ENCODE data around the gene PLEKHA8. TPM values are rescaled to one million over a fixed set of nuclear protein-coding genes. Genes with fewer than 3 reads are reported as not detected.

PLEKHA8 gene
- total and polyA plus RNA-seq, 4 donors = 2.7 to 16.7 (median 6.5) TPM

DNA sequence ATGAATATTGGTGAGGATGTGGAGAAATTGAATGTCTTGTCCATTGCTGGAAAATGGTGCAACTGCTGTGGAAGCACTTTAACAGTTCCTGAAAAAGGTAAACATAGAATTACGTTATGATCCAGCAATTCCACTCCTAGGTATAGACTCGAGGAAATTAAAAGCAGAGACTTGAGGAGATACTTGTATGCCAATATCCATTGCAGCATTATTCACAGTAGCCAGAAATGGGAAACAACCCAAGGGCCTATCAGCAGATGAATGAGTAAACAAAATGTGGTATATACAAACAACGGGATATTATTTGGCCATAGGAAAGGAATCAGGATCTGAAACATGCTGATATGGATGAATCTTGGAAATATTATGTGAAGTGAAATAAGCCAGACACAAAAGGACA is 74.1 kb downstream of the PLEKHA8 start:
- H3K36me3 ChIP-seq (ENCODE audit: control insufficient read depth in 4 of 4, insufficient read depth in 4 of 4, low read length in 4 of 4) = no peaks in the 10 kb centered on the region
- H3K27ac ChIP-seq (ENCODE audit: low read depth in 1 of 2, low read length in 1 of 2) = no peak overlapping the region
- H3K4me1 ChIP-seq (ENCODE audit: control insufficient read depth in 5 of 5, insufficient read depth in 5 of 5, low read length in 5 of 5) = peaks cover 0 to 2% (median 0%) of the 10 kb centered on the region in 5 donors
- TF ChIP-seq, protein P1, sequence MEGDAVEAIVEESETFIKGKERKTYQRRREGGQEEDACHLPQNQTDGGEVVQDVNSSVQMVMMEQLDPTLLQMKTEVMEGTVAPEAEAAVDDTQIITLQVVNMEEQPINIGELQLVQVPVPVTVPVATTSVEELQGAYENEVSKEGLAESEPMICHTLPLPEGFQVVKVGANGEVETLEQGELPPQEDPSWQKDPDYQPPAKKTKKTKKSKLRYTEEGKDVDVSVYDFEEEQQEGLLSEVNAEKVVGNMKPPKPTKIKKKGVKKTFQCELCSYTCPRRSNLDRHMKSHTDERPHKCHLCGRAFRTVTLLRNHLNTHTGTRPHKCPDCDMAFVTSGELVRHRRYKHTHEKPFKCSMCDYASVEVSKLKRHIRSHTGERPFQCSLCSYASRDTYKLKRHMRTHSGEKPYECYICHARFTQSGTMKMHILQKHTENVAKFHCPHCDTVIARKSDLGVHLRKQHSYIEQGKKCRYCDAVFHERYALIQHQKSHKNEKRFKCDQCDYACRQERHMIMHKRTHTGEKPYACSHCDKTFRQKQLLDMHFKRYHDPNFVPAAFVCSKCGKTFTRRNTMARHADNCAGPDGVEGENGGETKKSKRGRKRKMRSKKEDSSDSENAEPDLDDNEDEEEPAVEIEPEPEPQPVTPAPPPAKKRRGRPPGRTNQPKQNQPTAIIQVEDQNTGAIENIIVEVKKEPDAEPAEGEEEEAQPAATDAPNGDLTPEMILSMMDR (IDR thresholded peaks at IDR 0.05; ENCODE audit: control extremely low read depth, extremely low read depth) = no peak
- no peaks in the 10 kb centered on the region for H3K27me3 ChIP-seq (ENCODE audit: control insufficient read depth in 3 of 3, insufficient read depth in 3 of 3, low read length in 2 of 3)
- H3K9ac ChIP-seq (ENCODE audit: insufficient read depth in 1 of 2, low read length in 2 of 2) = no peak overlapping the region
- ATAC-seq (ENCODE audit: insufficient read depth, low FRiP score) (no peak), DNase-seq (peak in 2 of 3 donors; percentile 13 to 21)
- peaks cover 0 to 2% (median 0%) of the 10 kb centered on the region in 4 donors for H3K9me3 ChIP-seq (ENCODE audit: control insufficient read depth in 4 of 4, insufficient read depth in 3 of 4, low read length in 3 of 4)
- H3K4me3 ChIP-seq = no peak overlapping the region
- 69 to 71% methylated on average over 3 of the region's 3 CpGs for WGBS, 2 donors

DNA sequence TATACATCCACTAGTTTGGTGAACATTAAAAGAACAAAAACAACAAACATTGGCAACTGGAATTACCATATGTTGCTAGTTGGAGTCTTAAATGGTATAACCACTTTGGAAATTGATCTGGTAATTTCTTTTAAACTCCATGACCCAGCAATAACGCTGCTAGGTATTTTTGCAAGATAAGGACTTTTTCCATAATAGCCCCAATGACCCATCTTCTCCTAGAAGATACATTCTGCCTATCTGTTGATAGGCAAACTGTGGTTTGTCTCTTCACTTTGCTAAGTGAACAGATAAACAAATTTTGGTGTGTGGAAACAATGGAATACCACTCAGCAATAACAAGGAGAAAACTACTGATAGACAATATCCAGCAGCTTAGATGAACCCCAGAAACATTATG is 75.9 kb downstream of the PLEKHA8 start:
- 88 to 100% methylated on average over 1 of the region's 1 CpG for WGBS, 2 donors

DNA sequence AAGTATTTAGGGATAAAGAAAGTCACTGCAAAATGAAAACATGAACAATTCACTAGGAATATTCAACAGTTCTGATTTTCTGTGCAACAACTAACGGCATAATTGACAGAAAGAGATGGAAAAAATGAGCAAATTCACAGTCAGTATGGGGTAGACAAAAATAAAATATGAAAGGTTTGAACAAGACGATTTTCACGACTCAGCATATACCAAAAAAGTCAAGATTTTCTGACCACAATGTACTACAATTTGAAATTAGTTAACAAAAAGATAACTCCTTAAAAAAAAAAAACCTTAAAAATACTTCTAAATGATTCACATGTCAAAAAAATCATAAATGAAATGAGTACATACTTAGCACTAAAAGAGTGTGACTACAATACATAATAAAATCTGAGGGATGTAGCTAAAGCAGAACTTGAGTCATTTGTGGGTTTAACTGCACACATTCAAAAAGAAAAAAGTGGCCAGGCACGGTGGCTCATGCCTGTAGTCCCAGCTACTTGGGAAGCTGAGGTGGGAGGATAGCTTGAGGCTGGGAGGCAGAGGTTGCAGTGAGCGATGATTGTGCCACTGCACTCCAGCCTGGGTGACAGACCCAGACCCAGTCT is 84.0 kb downstream of the PLEKHA8 start:
- 93 to 95% methylated on average over 5 of the region's 5 CpGs for WGBS, 2 donors
- Histone ChIP-seq H3K27me3 (ENCODE audit: control insufficient read depth in 3 of 3, insufficient read depth in 3 of 3, low read length in 2 of 3) (no peaks in the 10 kb centered on the region), H3K9ac (ENCODE audit: insufficient read depth in 1 of 2, low read length in 2 of 2) (no peak overlapping the region), H3K27ac (ENCODE audit: low read depth in 1 of 2, low read length in 1 of 2) (no peak overlapping the region), H3K4me1 (ENCODE audit: control insufficient read depth in 5 of 5, insufficient read depth in 5 of 5, low read length in 5 of 5) (peaks cover 0 to 4% (median 0%) of the 10 kb centered on the region in 5 donors), H3K4me3 (no peak overlapping the region), H3K9me3 (ENCODE audit: control insufficient read depth in 4 of 4, insufficient read depth in 3 of 4, low read length in 3 of 4) (peaks cover 0 to 2% (median 0%) of the 10 kb centered on the region in 4 donors), H3K36me3 (ENCODE audit: control insufficient read depth in 4 of 4, insufficient read depth in 4 of 4, low read length in 4 of 4) (no peaks in the 10 kb centered on the region)
- DNase-seq (no peak), ATAC-seq (ENCODE audit: insufficient read depth, low FRiP score) (no peak)
- TF ChIP-seq, protein P1 (IDR thresholded peaks at IDR 0.05; ENCODE audit: control extremely low read depth, extremely low read depth) = no peak

More for the DNA sequence above, 75.9 kb downstream of the PLEKHA8 start:
- Histone ChIP-seq H3K9me3 (ENCODE audit: control insufficient read depth in 4 of 4, insufficient read depth in 3 of 4, low read length in 3 of 4) (peaks cover 0 to 2% (median 0%) of the 10 kb centered on the region in 4 donors), H3K4me3 (no peak overlapping the region), H3K9ac (ENCODE audit: insufficient read depth in 1 of 2, low read length in 2 of 2) (no peak overlapping the region), H3K36me3 (ENCODE audit: control insufficient read depth in 4 of 4, insufficient read depth in 4 of 4, low read length in 4 of 4) (no peaks in the 10 kb centered on the region), H3K27ac (ENCODE audit: low read depth in 1 of 2, low read length in 1 of 2) (no peak overlapping the region), H3K27me3 (ENCODE audit: control insufficient read depth in 3 of 3, insufficient read depth in 3 of 3, low read length in 2 of 3) (no peaks in the 10 kb centered on the region), H3K4me1 (ENCODE audit: control insufficient read depth in 5 of 5, insufficient read depth in 5 of 5, low read length in 5 of 5) (peaks cover 0 to 2% (median 0%) of the 10 kb centered on the region in 5 donors)
- ATAC-seq (ENCODE audit: insufficient read depth, low FRiP score) (no peak), DNase-seq (no peak)
- TF ChIP-seq, protein P1 (IDR thresholded peaks at IDR 0.05; ENCODE audit: control extremely low read depth, extremely low read depth) = no peak

DNA sequence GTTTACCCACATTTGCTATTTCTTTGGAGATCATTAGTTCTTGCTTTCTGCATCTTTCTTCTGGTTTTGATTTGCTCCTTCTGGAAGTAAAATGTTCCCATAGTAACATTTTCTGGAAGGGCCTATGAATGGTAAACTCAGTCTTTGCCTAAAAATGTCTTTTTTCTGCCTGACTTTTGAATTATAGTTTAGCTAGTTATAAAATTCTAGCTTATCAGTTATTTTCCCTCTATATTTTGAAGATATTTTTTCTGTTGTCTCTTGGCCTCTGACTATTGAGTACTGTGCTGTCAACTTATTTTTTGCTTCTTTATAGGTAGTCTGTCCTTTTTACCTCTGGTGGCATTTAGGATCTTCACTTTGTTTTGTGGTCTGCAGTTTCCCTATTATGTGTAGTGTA is 84.9 kb downstream of the PLEKHA8 start:
- H3K27ac ChIP-seq (ENCODE audit: low read depth in 1 of 2, low read length in 1 of 2) = no peak overlapping the region
- peaks cover 0 to 4% (median 0%) of the 10 kb centered on the region in 5 donors for H3K4me1 ChIP-seq (ENCODE audit: control insufficient read depth in 5 of 5, insufficient read depth in 5 of 5, low read length in 5 of 5)
- ATAC-seq (ENCODE audit: insufficient read depth, low FRiP score) = no peak
- no peaks in the 10 kb centered on the region for H3K36me3 ChIP-seq (ENCODE audit: control insufficient read depth in 4 of 4, insufficient read depth in 4 of 4, low read length in 4 of 4)
- no peak overlapping the region for H3K9ac ChIP-seq (ENCODE audit: insufficient read depth in 1 of 2, low read length in 2 of 2)
- no peak for DNase-seq
- peaks cover 0 to 2% (median 0%) of the 10 kb centered on the region in 4 donors for H3K9me3 ChIP-seq (ENCODE audit: control insufficient read depth in 4 of 4, insufficient read depth in 3 of 4, low read length in 3 of 4)
- no peaks in the 10 kb centered on the region for H3K27me3 ChIP-seq (ENCODE audit: control insufficient read depth in 3 of 3, insufficient read depth in 3 of 3, low read length in 2 of 3)
- TF ChIP-seq, protein P1 (IDR thresholded peaks at IDR 0.05; ENCODE audit: control extremely low read depth, extremely low read depth) = no peak
- no peak overlapping the region for H3K4me3 ChIP-seq
